Effector memory CD4-positive, alpha-beta T cell (primary cell): Measurements from ENCODE around the gene RPP25L.

Experiments
- DNase-seq, 3 donors: peaks; one replicate each; pipeline ENCODE4 v3.0.0-alpha.2; 2020
- H3K27ac ChIP-seq: 2 replicates; pipeline ENCODE4 v1.7.0; 2013; ENCODE audit warnings: mild to moderate bottlenecking, low read length, moderate library complexity; ENCODE audit not compliant: insufficient read depth, poor library complexity, severe bottlenecking
- H3K27me3 ChIP-seq: replicated peaks from 2 replicates; pipeline ENCODE4 v1.7.0; 2013; ENCODE audit warnings: mild to moderate bottlenecking, low read length; ENCODE audit not compliant: insufficient read depth, control insufficient read depth, poor library complexity, severe bottlenecking
- H3K36me3 ChIP-seq: 2 replicates; pipeline ENCODE4 v1.7.0; 2013; ENCODE audit warnings: mild to moderate bottlenecking, low read length, moderate library complexity; ENCODE audit not compliant: control insufficient read depth, insufficient read depth
- H3K4me1 ChIP-seq: 2 replicates; pipeline ENCODE4 v1.7.0; 2013; ENCODE audit warnings: low read length, mild to moderate bottlenecking; ENCODE audit not compliant: control insufficient read depth, insufficient read depth, poor library complexity, severe bottlenecking
- H3K4me3 ChIP-seq: 2 replicates; pipeline ENCODE4 v1.7.0; 2013; ENCODE audit warnings: low read length, low read depth, mild to moderate bottlenecking; ENCODE audit not compliant: insufficient read depth, poor library complexity, severe bottlenecking
- H3K9me3 ChIP-seq: 2 replicates; pipeline ENCODE4 v1.7.0; 2013; ENCODE audit warnings: mild to moderate bottlenecking, low read length, moderate library complexity; ENCODE audit not compliant: control insufficient read depth

RPP25L gene

DNA sequence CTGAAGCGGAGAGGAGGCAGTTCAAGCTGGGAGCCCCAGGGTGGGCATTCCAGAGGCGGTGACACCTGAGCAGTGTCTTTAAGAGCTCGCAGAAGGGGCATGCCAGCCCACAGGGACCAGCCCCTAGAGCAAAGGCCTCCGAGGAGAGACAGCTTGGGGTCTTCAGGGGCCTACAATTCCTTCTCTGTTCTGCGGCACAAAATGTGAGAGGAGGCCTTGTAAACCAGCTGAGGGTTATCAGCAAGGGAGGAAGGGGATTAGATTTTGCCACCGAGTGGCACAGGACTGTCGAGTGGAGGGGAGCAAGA lies 26.2 kb upstream of the RPP25L start:
- Histone ChIP-seq H3K27me3 (no peaks in the 10 kb centered on the region), H3K9me3 (no peaks in the 10 kb centered on the region), H3K27ac (peak overlapping the region; percentile 73), H3K36me3 (no peaks in the 10 kb centered on the region), H3K4me1 (peaks cover 31% of the 10 kb centered on the region), H3K4me3 (peak overlapping the region; percentile 71)
- no peak for DNase-seq

DNA sequence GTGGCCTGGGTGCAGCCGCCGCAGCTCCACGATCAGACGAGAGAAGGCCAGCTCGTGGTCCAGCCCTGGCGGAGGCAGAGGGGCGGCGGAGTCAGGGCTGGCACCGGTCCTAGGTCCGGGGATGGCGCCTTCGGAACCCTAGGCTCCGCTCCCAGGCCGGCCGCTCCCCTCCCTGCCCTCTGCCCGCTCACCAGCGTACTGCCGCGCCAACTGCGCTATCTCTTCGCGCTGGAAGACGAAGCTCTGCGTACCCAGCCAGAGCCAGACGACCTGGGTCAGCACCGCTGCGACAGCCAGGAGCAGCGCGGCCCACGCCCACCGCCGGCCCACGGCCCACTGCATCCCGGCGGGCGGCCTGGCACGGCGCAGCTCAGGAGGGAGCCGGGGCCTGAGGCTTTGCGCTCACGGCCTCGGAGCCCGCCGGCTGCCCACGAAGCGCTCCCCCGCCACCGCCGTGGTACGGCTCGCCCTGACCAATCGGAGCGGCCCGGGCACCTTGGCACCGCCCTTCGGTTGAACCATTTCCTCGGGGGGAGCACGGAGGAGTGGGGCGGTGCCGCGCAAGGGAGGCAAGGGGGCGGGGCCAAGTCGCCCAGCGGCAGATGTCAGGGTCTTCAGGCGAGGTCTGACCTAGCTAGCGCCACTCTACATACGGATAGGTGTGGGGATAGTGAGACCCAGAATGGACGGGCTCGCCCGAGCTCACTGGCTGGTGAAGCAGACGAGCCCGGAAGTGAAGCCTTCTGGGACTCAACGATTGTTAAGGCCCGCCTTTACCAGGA lies 25.6 kb upstream of the RPP25L start, which contains the start of gene SIGMAR1:
SIGMAR1 (minus strand) TSS at position 432 of the 782 bp plus-strand sequence; CDS start at position 342, 90 bp downstream.
- peak; percentile 84 to 89 (median 88) for DNase-seq
- Histone ChIP-seq H3K4me1 (peaks cover 31% of the 10 kb centered on the region), H3K27me3 (no peaks in the 10 kb centered on the region), H3K4me3 (peak within 1 kb of the TSS; percentile 71), H3K27ac (peak within 1 kb of the TSS; percentile 73), H3K9me3 (no peaks in the 10 kb centered on the region), H3K36me3 (no peaks in the 10 kb centered on the region)

- H3K9me3 ChIP-seq = no peaks in the 10 kb centered on the region
- no peaks in the 10 kb centered on the region for H3K36me3 ChIP-seq
- peaks cover 31% of the 10 kb centered on the region for H3K4me1 ChIP-seq
- no peak for DNase-seq
- peak overlapping the region; percentile 71 for H3K4me3 ChIP-seq
- peak overlapping the region; percentile 73 for H3K27ac ChIP-seq
- H3K27me3 ChIP-seq = no peaks in the 10 kb centered on the region
Observed at GRCh38 chr9:34636791-34637355, 25.0 kb upstream of the RPP25L start.

DNA sequence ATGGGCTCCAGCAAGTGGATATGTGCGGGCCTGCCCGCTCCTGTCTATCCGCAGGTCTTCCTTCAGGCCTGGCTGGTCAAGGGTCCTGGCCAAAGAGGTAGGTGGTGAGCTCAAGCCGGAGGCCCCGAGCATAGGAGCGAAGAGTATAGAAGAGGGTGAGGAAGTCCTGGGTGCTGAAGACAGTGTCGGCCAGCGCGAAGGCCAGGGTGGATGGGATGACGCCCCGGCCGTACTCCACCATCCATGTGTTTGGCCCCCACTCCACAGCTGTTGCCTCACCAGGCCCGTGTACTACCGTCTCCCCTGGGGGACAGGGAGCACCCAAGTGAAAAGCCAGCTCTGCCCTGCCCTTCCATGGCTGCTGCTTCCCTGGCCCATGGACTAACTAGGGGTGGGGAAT lies 23.7 kb upstream of the RPP25L start:
- Histone ChIP-seq H3K4me1 (peaks cover 31% of the 10 kb centered on the region), H3K27me3 (no peaks in the 10 kb centered on the region), H3K9me3 (no peaks in the 10 kb centered on the region), H3K36me3 (no peaks in the 10 kb centered on the region), H3K27ac (no peak overlapping the region), H3K4me3 (no peak overlapping the region)
- DNase-seq = no peak

DNA sequence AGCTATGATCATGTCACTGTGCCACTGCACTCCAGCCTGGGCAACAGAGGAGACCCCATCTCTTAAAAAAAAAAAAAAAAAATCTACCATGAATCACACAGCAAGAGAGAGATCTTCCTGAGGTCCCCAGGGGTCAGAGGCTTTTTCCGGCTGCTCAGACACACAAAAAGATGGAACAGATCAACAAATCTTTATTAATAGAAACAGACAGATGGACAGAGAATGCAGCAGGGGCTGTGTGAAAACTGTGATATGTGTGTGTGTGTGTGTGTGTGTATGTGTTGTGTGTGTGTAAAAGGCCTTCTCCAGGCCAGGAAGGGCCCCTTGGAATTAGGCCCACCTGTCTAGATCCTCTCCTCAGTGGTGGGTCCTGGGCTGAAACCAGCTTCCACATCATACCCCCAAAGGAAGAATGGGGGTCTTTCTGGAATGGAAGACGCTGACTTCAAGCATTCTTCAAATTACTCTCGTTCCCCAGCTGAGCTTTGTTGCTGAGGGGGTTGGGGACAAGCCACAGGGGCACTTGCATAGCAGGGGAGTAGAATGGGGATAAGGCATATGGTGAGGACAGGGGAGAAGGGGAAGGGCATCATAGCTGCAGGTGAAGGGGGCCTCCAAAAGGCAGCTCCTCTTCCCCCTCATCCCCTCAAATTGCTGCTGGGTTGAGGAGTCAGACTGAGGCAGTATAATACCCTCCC lies 22.8 kb upstream of the RPP25L start:
- H3K4me1 ChIP-seq = peaks cover 31% of the 10 kb centered on the region
- H3K27me3 ChIP-seq = peaks cover 3% of the 10 kb centered on the region
- H3K27ac ChIP-seq = no peak overlapping the region
- H3K9me3 ChIP-seq = no peaks in the 10 kb centered on the region
- H3K4me3 ChIP-seq = no peak overlapping the region
- no peak for DNase-seq
- no peaks in the 10 kb centered on the region for H3K36me3 ChIP-seq

DNA sequence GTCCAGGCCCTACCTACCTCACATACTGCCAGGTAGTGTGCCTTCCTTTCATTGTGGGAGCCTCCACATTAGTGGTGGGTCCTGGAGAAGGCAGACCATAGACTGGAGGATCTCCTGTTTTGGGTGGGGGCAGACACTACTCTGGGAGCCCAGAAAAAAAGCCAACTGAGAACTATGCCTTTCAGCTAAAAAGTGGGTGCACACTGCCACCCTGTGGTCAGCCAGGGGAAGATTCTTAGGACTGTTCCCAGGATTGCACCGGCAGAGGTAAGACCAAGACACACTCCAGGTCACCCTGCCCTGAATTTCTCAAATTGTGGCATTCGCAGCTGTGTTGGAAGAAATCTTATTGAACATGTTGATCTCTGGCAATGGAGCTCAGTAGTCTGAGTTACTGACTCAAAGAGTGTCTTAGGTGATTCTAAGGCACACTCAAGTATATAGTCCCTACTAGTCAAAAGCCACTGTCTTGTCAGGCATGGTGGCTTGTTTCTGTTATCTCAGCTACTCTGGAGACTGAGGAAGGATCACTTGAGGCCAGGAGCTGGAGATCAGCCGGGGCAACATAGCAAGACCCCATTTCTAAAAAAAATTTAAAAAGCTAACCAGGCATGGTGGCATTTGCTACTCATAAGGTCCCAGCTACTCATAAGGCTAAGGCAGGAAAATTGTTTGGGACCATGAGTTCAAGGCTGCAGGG lies 22.1 kb upstream of the RPP25L start:
- Histone ChIP-seq H3K36me3 (no peaks in the 10 kb centered on the region), H3K9me3 (no peaks in the 10 kb centered on the region), H3K27me3 (peaks cover 10% of the 10 kb centered on the region), H3K4me1 (peaks cover 37% of the 10 kb centered on the region), H3K27ac (no peak overlapping the region), H3K4me3 (no peak overlapping the region)
- DNase-seq = peak; percentile 51 to 68 (median 54)

GRCh38 chr9:34633166-34633565 lies 21.3 kb upstream of the RPP25L start:
- no peak for DNase-seq
- peaks cover 16% of the 10 kb centered on the region for H3K27me3 ChIP-seq
- no peak overlapping the region for H3K27ac ChIP-seq
- no peaks in the 10 kb centered on the region for H3K9me3 ChIP-seq
- H3K36me3 ChIP-seq = no peaks in the 10 kb centered on the region
- no peak overlapping the region for H3K4me3 ChIP-seq
- peaks cover 38% of the 10 kb centered on the region for H3K4me1 ChIP-seq

GRCh38 chr9:34630402-34631154 lies 18.7 kb upstream of the RPP25L start:
- peaks cover 18% of the 10 kb centered on the region for H3K4me1 ChIP-seq
- no peak overlapping the region for H3K27ac ChIP-seq
- no peaks in the 10 kb centered on the region for H3K36me3 ChIP-seq
- H3K4me3 ChIP-seq = no peak overlapping the region
- no peak for DNase-seq
- no peaks in the 10 kb centered on the region for H3K9me3 ChIP-seq
- H3K27me3 ChIP-seq = peaks cover 42% of the 10 kb centered on the region

GRCh38 chr9:34629491-34629808 lies 17.6 kb upstream of the RPP25L start:
- peaks cover 52% of the 10 kb centered on the region for H3K27me3 ChIP-seq
- H3K9me3 ChIP-seq = no peaks in the 10 kb centered on the region
- no peak overlapping the region for H3K27ac ChIP-seq
- no peaks in the 10 kb centered on the region for H3K36me3 ChIP-seq
- H3K4me1 ChIP-seq = peaks cover 15% of the 10 kb centered on the region
- no peak for DNase-seq
- peak overlapping the region; percentile 49 for H3K4me3 ChIP-seq
